Stimulated activated naive CD8-positive, alpha-beta T cell treated with anti-CD3 and anti-CD28 coated beads, Interleukin-15, Interleukin-2, amounts not matched to agents 100 ng/mL and 50 ng/mL, for 24 hours (primary cell): ENCODE data around the gene FMN2.

Experiments used
- H3K27ac Mint-ChIP-seq: one replicate; pipeline ENCODE4 v1.8.0; 2021; ENCODE audit warnings: mild to moderate bottlenecking, mixed read lengths
- H3K27me3 Mint-ChIP-seq: one replicate; pipeline ENCODE4 v1.8.0; 2021; ENCODE audit warnings: mixed read lengths
- H3K36me3 Mint-ChIP-seq: one replicate; pipeline ENCODE4 v1.8.0; 2021; ENCODE audit warnings: low read depth, mixed read lengths
- H3K4me1 Mint-ChIP-seq: one replicate; pipeline ENCODE4 v1.8.0; 2021; ENCODE audit warnings: low read depth, mixed read lengths
- H3K4me3 Mint-ChIP-seq: one replicate; pipeline ENCODE4 v1.8.0; 2021; ENCODE audit warnings: mild to moderate bottlenecking, mixed read lengths
- H3K9me3 Mint-ChIP-seq: one replicate; pipeline ENCODE4 v1.8.0; 2021; ENCODE audit warnings: mixed read lengths

FMN2 gene

DNA sequence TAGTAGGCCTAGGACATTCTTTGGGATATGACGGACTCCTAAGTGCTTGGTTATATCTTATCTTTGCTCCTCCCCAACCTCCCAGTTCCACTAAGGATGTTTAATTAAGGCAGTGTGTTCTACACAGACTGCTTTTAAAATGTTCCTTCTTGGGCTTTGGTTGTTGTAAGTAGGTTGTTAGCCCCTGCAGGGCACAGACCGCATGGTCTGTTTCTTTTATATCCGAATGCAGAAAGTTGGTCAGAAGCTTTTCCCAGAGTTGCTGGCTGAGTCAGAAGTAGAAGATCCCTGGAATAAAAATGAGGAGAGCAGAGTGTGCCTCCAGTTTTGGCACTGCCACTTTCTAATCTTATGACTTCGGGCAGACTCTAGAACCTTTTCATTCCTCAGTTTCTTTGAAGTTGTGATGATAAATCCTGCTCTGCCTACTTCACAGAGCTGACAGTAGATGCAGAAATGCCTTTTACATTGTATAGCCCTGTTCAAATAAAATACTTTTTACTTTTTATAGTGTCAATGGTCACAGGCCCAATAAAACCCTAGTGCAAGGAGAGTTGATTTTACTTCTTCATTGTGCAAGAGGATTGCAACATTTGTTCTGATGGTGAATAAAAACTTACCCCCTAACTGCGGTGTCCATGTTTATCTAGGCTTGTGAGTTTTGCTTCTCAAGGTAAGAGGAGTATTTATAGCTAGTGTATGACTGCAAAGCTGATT lies 18.4 kb downstream of the FMN2 start:
- H3K27ac Mint-ChIP-seq = no peak overlapping the region
- no peak overlapping the region for H3K4me3 Mint-ChIP-seq
- no peaks in the 10 kb centered on the region for H3K36me3 Mint-ChIP-seq
- no peaks in the 10 kb centered on the region for H3K9me3 Mint-ChIP-seq
- no peaks in the 10 kb centered on the region for H3K4me1 Mint-ChIP-seq
- peaks cover 3% of the 10 kb centered on the region for H3K27me3 Mint-ChIP-seq

DNA sequence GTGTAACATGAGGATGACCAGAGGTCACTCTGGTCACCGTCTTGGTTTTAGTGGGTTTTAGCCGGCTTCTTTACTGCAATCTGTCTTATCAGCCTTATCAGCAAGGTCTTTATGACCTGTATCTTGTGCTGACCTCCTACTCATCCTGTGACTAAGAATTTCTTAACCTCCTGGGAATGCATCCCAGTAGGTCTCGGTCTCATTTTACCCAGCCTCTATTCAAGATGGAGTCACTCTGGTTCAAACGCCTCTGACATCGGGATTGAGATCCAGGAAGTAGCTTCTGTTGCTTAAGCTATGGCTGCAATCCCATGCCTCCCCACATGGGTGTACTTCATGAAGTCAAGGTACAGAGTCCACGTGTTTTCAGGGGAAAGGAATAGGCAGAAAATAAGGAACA lies 19.9 kb downstream of the FMN2 start:
- Mint-ChIP-seq H3K9me3 (no peaks in the 10 kb centered on the region), H3K36me3 (no peaks in the 10 kb centered on the region), H3K4me3 (no peak overlapping the region), H3K27ac (no peak overlapping the region), H3K27me3 (peaks cover 3% of the 10 kb centered on the region), H3K4me1 (no peaks in the 10 kb centered on the region)

DNA sequence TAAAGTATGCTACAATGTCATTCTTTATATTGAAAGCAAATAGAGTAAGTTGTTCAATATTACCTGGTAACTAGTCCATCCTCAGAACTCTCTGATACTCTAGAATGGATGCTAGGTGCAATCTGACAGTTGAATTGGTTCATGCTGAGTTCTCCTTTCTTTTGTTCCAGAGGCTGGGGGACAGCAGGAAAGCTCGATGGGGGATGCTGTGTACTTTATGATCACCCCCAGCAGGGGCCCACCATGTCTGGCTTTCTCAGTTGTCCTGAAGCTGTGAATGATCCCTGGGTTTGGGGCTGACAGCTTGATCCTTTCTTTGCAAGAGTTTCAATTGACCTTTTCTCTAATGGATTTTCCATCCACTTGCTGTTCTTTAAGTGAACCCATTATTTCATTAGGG lies 22.5 kb downstream of the FMN2 start:
- Mint-ChIP-seq H3K27me3 (no peaks in the 10 kb centered on the region), H3K27ac (no peak overlapping the region), H3K4me3 (no peak overlapping the region), H3K36me3 (no peaks in the 10 kb centered on the region), H3K4me1 (no peaks in the 10 kb centered on the region), H3K9me3 (no peaks in the 10 kb centered on the region)

GRCh38 chr1:240115831-240116230 lies 24.1 kb downstream of the FMN2 start:
- Mint-ChIP-seq H3K9me3 (no peaks in the 10 kb centered on the region), H3K36me3 (no peaks in the 10 kb centered on the region), H3K4me3 (no peak overlapping the region), H3K27ac (no peak overlapping the region), H3K4me1 (no peaks in the 10 kb centered on the region), H3K27me3 (no peaks in the 10 kb centered on the region)

GRCh38 chr1:240116831-240117769 lies 25.4 kb downstream of the FMN2 start:
- Mint-ChIP-seq H3K27ac (no peak overlapping the region), H3K4me1 (no peaks in the 10 kb centered on the region), H3K4me3 (no peak overlapping the region), H3K36me3 (no peaks in the 10 kb centered on the region), H3K9me3 (no peaks in the 10 kb centered on the region), H3K27me3 (no peaks in the 10 kb centered on the region)

GRCh38 chr1:240117930-240118329 lies 26.2 kb downstream of the FMN2 start:
- Mint-ChIP-seq H3K4me3 (no peak overlapping the region), H3K36me3 (no peaks in the 10 kb centered on the region), H3K27me3 (no peaks in the 10 kb centered on the region), H3K9me3 (no peaks in the 10 kb centered on the region), H3K27ac (no peak overlapping the region), H3K4me1 (no peaks in the 10 kb centered on the region)

GRCh38 chr1:240122639-240123613 lies 31.2 kb downstream of the FMN2 start:
- no peaks in the 10 kb centered on the region for H3K4me1 Mint-ChIP-seq
- no peak overlapping the region for H3K4me3 Mint-ChIP-seq
- no peaks in the 10 kb centered on the region for H3K9me3 Mint-ChIP-seq
- H3K27me3 Mint-ChIP-seq = no peaks in the 10 kb centered on the region
- H3K27ac Mint-ChIP-seq = no peak overlapping the region
- no peaks in the 10 kb centered on the region for H3K36me3 Mint-ChIP-seq

DNA sequence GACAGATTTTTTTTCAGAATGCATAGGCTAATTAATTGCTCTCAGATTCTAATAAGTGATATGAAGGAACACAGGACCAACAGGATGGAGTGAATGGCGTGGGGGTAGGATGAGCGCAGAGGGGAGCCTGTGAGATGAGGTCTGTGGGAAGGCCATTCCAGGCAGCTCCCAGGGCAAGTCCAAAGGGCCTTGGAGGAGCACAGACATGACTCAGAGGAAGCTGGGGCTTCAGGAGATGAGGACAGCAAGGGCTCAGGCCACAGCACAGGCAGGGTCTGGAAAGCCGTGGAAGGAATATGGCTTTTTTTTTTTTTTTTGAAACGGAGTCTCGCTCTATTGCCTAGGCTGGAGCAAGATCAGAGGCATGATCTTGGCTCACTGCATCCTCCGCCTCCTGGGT lies 35.1 kb downstream of the FMN2 start:
- Mint-ChIP-seq H3K27me3 (no peaks in the 10 kb centered on the region), H3K27ac (no peak overlapping the region), H3K4me3 (no peak overlapping the region), H3K9me3 (no peaks in the 10 kb centered on the region), H3K36me3 (no peaks in the 10 kb centered on the region), H3K4me1 (no peaks in the 10 kb centered on the region)

- Mint-ChIP-seq H3K4me3 (no peak overlapping the region), H3K27me3 (no peaks in the 10 kb centered on the region), H3K9me3 (no peaks in the 10 kb centered on the region), H3K4me1 (no peaks in the 10 kb centered on the region), H3K27ac (no peak overlapping the region), H3K36me3 (no peaks in the 10 kb centered on the region)
These were observed 36.7 kb downstream of the FMN2 start for GRCh38 chr1:240128366-240128765.

- Mint-ChIP-seq H3K9me3 (no peaks in the 10 kb centered on the region), H3K4me3 (no peak overlapping the region), H3K27ac (no peak overlapping the region), H3K4me1 (no peaks in the 10 kb centered on the region), H3K36me3 (no peaks in the 10 kb centered on the region), H3K27me3 (no peaks in the 10 kb centered on the region)
These were observed 42.4 kb downstream of the FMN2 start for GRCh38 chr1:240134113-240134512.

DNA sequence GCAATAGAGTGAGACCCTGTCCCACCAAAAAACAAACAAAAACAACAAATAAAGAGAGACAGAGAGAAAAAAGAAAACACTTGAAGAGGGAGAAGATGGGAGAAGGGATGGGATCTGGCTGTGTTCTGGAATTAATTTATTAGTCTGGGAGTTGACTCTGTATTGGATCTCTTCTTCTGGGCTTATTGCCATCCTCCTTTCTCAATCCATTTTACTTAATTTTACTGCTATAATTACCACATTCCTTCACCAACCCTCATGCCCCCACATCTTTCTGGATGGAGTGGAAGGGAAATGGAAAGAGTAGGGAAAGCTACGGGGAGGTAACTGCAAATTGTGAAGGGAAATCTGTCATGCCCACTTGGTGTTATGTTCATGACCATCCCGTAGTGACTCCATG lies 42.9 kb downstream of the FMN2 start:
- H3K9me3 Mint-ChIP-seq = no peaks in the 10 kb centered on the region
- no peak overlapping the region for H3K27ac Mint-ChIP-seq
- no peaks in the 10 kb centered on the region for H3K4me1 Mint-ChIP-seq
- no peaks in the 10 kb centered on the region for H3K27me3 Mint-ChIP-seq
- H3K4me3 Mint-ChIP-seq = no peak overlapping the region
- no peaks in the 10 kb centered on the region for H3K36me3 Mint-ChIP-seq

GRCh38 chr1:240136402-240136801 lies 44.7 kb downstream of the FMN2 start:
- no peak overlapping the region for H3K27ac Mint-ChIP-seq

DNA sequence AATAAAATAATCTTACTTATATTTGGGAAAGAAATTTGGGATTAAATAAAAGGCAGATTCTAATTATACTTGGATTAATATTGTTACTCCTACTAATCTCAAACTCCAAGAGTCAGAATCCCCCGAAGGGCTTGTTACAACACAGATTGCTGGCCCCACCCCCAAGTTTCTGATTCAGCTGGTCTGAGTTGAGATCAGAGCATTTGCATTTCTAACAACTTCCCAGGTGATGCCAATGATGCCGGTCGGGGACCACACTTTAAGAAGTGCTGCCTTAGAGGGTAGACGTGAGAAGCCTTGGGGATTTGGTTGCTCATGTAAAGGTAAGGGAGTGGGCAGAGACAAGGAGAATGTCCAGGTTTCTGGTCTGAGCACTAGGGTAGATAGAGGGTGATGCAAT lies 47.2 kb downstream of the FMN2 start:
- no peaks in the 10 kb centered on the region for H3K36me3 Mint-ChIP-seq
- H3K27ac Mint-ChIP-seq = no peak overlapping the region
- H3K9me3 Mint-ChIP-seq = no peaks in the 10 kb centered on the region
- H3K27me3 Mint-ChIP-seq = no peaks in the 10 kb centered on the region
- no peak overlapping the region for H3K4me3 Mint-ChIP-seq
- no peaks in the 10 kb centered on the region for H3K4me1 Mint-ChIP-seq

More at GRCh38 chr1:240136402-240136801, 44.7 kb downstream of the FMN2 start:
- no peaks in the 10 kb centered on the region for H3K9me3 Mint-ChIP-seq
- H3K4me3 Mint-ChIP-seq = no peak overlapping the region
- H3K4me1 Mint-ChIP-seq = no peaks in the 10 kb centered on the region
- no peaks in the 10 kb centered on the region for H3K36me3 Mint-ChIP-seq
- H3K27me3 Mint-ChIP-seq = no peaks in the 10 kb centered on the region

- H3K4me3 Mint-ChIP-seq = no peak overlapping the region
- no peak overlapping the region for H3K27ac Mint-ChIP-seq
- no peaks in the 10 kb centered on the region for H3K4me1 Mint-ChIP-seq
- no peaks in the 10 kb centered on the region for H3K9me3 Mint-ChIP-seq
- no peaks in the 10 kb centered on the region for H3K27me3 Mint-ChIP-seq
- no peaks in the 10 kb centered on the region for H3K36me3 Mint-ChIP-seq
These were observed 47.8 kb downstream of the FMN2 start for GRCh38 chr1:240139511-240139910.

DNA sequence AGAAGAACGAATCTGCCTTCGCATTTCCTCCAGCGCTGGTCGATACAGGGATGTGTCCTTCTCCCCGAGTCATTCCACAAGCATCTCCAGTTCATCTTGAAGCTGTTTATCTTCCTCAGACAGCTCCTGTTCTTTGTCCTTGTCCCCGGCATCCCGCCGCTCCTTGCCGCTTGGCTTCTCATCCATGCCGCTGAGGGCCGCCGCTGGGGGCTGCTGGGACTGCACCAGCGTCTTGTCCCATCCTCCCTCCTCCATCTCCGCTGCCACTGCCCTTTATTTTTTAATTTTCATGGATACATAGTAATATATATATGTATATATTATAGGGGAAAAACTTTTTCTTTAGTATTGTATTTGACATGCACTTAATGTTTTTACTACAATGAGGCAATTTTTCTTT lies 53.4 kb downstream of the FMN2 start:
- Mint-ChIP-seq H3K27ac (no peak overlapping the region), H3K27me3 (no peaks in the 10 kb centered on the region), H3K9me3 (no peaks in the 10 kb centered on the region), H3K4me3 (no peak overlapping the region), H3K4me1 (no peaks in the 10 kb centered on the region), H3K36me3 (no peaks in the 10 kb centered on the region)
